OCI-LY7 (cell line): ENCODE data around the gene KIF26A.

Experiments
- EZH2phosphoT487 ChIP-seq: fragments of 200-600 bp; sonication (generic); IDR thresholded peaks from 2 replicates; pipeline ENCODE4 v1.6.1; 2018; ENCODE audit warnings: low read depth, borderline replicate concordance, mild to moderate bottlenecking, mixed run types, antibody characterized with exemption, low read length, moderate library complexity, mixed read lengths
- TF ChIP-seq, protein P1 (sequence below): fragments of 200-600 bp; sonication (generic); conservative IDR thresholded peaks from 2 replicates; pipeline ENCODE4 v1.5.1; 2014; ENCODE audit warnings: mild to moderate bottlenecking, antibody characterized with exemption, low read length, moderate library complexity, mixed read lengths

DNA sequence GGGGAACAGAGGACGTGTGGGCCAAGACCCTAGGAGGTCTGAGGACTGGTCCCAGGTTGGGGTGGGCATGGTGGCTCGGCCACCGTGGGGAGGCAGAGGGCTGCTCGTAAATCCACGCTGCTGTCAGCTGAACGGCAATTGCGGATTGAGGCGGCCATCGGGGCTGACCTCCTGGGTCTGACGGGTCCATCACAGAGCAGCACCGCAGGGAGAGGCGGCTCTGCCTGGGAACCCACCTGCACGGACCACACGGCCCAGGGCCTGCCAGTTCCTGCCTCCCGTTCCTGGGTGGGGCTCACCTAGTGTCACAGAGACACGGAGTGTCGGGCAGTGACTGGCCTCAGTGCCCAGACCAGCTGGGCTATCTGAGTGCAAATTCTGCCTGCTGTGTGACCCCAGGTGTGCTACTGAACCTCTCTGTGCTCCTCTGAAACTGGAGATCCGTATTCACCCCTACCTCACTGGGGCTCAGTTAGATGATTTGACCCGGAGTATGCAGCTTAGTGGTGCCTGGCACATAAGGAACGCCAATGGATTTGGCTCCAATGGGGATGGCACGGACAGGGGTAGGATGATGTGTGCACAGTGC lies 53.1 kb downstream of the KIF26A start:
- TF ChIP-seq, protein P1, sequence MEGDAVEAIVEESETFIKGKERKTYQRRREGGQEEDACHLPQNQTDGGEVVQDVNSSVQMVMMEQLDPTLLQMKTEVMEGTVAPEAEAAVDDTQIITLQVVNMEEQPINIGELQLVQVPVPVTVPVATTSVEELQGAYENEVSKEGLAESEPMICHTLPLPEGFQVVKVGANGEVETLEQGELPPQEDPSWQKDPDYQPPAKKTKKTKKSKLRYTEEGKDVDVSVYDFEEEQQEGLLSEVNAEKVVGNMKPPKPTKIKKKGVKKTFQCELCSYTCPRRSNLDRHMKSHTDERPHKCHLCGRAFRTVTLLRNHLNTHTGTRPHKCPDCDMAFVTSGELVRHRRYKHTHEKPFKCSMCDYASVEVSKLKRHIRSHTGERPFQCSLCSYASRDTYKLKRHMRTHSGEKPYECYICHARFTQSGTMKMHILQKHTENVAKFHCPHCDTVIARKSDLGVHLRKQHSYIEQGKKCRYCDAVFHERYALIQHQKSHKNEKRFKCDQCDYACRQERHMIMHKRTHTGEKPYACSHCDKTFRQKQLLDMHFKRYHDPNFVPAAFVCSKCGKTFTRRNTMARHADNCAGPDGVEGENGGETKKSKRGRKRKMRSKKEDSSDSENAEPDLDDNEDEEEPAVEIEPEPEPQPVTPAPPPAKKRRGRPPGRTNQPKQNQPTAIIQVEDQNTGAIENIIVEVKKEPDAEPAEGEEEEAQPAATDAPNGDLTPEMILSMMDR: no peak
- TF ChIP-seq EZH2phosphoT487: no peak
